SK-N-SH treated with all-trans-retinoic acid at 6 μM for 48 hours (cell line): Measurements from ENCODE around the gene ATAD3C.
"Not testable (repeated sequence)": the region's sequence is repeated elsewhere in the genome, so short reads cannot be mapped to it uniquely, and the experiment has no call there.

Experiments
- ATAC-seq: fragments of 200-7000 bp; cut with Tn5 transposase; 3 replicates; pipeline ENCODE4 v1.9.1; 2020; ENCODE audit warnings: mild to moderate bottlenecking, moderate library complexity
- ARNTL ChIP-seq: fragments of 450-650 bp; formaldehyde crosslinking; IDR thresholded peaks from 2 replicates; pipeline ENCODE4 v1.5.0; 2020; ENCODE audit warnings: low read depth, mild to moderate bottlenecking, moderate library complexity, borderline replicate concordance
- CSDC2 ChIP-seq: fragments of 250-450 bp; sonication (Bioruptor Pico); IDR thresholded peaks from 2 replicates; pipeline ENCODE4 v1.5.0; 2020; ENCODE audit warnings: mild to moderate bottlenecking, moderate library complexity
- ESRRG ChIP-seq: fragments of 250-450 bp; sonication (Bioruptor Pico); IDR thresholded peaks from 2 replicates; pipeline ENCODE4 v1.6.1; 2021; ENCODE audit warnings: mild to moderate bottlenecking
- GLIS3 ChIP-seq: fragments of 250-450 bp; sonication (Bioruptor Pico); IDR thresholded peaks from 2 replicates; pipeline ENCODE4 v1.5.0; 2020; ENCODE audit warnings: mild to moderate bottlenecking, moderate library complexity
- ISL1 ChIP-seq: fragments of 250-450 bp; sonication (Bioruptor Pico); IDR thresholded peaks from 2 replicates; pipeline ENCODE4 v2.1.2; 2022; ENCODE audit warnings: mild to moderate bottlenecking, moderate library complexity
- OSR1 ChIP-seq: fragments of 250-450 bp; sonication (Bioruptor Pico); IDR thresholded peaks from 2 replicates; pipeline ENCODE4 v1.8.0; 2022; ENCODE audit warnings: moderate library complexity, mild to moderate bottlenecking, inconsistent platforms
- PPARA ChIP-seq: fragments of 250-450 bp; sonication (Bioruptor Pico); IDR thresholded peaks from 2 replicates; pipeline ENCODE4 v1.5.0; 2020; ENCODE audit warnings: mild to moderate bottlenecking, borderline replicate concordance
- RARB ChIP-seq: fragments of 250-450 bp; sonication (Bioruptor Pico); IDR thresholded peaks from 2 replicates; pipeline ENCODE4 v1.8.0; 2021; ENCODE audit warnings: mild to moderate bottlenecking, moderate library complexity
- SNAI2 ChIP-seq: fragments of 250-450 bp; sonication (Bioruptor Pico); IDR thresholded peaks from 2 replicates; pipeline ENCODE4 v1.5.0; 2020; ENCODE audit warnings: mild to moderate bottlenecking, moderate library complexity
- TCF4 ChIP-seq: fragments of 250-450 bp; sonication (Bioruptor Pico); IDR thresholded peaks from 2 replicates; pipeline ENCODE4 v1.8.0; 2021; ENCODE audit warnings: mild to moderate bottlenecking, moderate library complexity, borderline replicate concordance
- TOX ChIP-seq: fragments of 250-450 bp; sonication (Bioruptor Pico); IDR thresholded peaks from 2 replicates; pipeline ENCODE4 v1.8.0; 2021; ENCODE audit warnings: mild to moderate bottlenecking, moderate library complexity, borderline replicate concordance
- ZC3H10 ChIP-seq: fragments of 250-450 bp; sonication (Bioruptor Pico); IDR thresholded peaks from 2 replicates; pipeline ENCODE4 v1.5.1; 2021; ENCODE audit warnings: mild to moderate bottlenecking, moderate library complexity
- ZFP3 ChIP-seq: fragments of 250-450 bp; sonication (Bioruptor Pico); IDR thresholded peaks from 2 replicates; pipeline ENCODE4 v1.5.0; 2020; ENCODE audit warnings: mild to moderate bottlenecking, moderate library complexity
- ZFP30 ChIP-seq: fragments of 450-650 bp; formaldehyde crosslinking; IDR thresholded peaks from 2 replicates; pipeline ENCODE4 v1.5.0; 2022; ENCODE audit warnings: mild to moderate bottlenecking, moderate library complexity
- ZNF565 ChIP-seq: fragments of 450-650 bp; formaldehyde crosslinking; conservative IDR thresholded peaks from 2 replicates; pipeline ENCODE4 v1.5.0; 2020; ENCODE audit warnings: low read depth, mild to moderate bottlenecking, moderate library complexity
- ZNF70 ChIP-seq: fragments of 450-650 bp; formaldehyde crosslinking; IDR thresholded peaks from 2 replicates; pipeline ENCODE4 v1.5.0; 2020; ENCODE audit warnings: mild to moderate bottlenecking, moderate library complexity
- ZNF8 ChIP-seq: fragments of 450-650 bp; formaldehyde crosslinking; IDR thresholded peaks from 2 replicates; pipeline ENCODE4 v1.5.0; 2020; ENCODE audit warnings: mild to moderate bottlenecking, moderate library complexity
- TF ChIP-seq, protein P1 (sequence below): fragments of 250-450 bp; sonication (Bioruptor Pico); IDR thresholded peaks from 2 replicates; pipeline ENCODE4 v1.8.0; 2021; ENCODE audit warnings: low read depth, mild to moderate bottlenecking, moderate library complexity, borderline replicate concordance
- TF ChIP-seq, protein P2 (sequence below): fragments of 250-450 bp; sonication (Bioruptor Pico); IDR thresholded peaks from 2 replicates; pipeline ENCODE4 v1.5.1; 2021; ENCODE audit warnings: mild to moderate bottlenecking, moderate library complexity
- TF ChIP-seq, protein P3 (sequence below): fragments of 250-450 bp; sonication (Bioruptor Pico); IDR thresholded peaks from 2 replicates; pipeline ENCODE4 v1.8.0; 2020; ENCODE audit warnings: mild to moderate bottlenecking, moderate library complexity, borderline replicate concordance

ATAD3C gene

DNA sequence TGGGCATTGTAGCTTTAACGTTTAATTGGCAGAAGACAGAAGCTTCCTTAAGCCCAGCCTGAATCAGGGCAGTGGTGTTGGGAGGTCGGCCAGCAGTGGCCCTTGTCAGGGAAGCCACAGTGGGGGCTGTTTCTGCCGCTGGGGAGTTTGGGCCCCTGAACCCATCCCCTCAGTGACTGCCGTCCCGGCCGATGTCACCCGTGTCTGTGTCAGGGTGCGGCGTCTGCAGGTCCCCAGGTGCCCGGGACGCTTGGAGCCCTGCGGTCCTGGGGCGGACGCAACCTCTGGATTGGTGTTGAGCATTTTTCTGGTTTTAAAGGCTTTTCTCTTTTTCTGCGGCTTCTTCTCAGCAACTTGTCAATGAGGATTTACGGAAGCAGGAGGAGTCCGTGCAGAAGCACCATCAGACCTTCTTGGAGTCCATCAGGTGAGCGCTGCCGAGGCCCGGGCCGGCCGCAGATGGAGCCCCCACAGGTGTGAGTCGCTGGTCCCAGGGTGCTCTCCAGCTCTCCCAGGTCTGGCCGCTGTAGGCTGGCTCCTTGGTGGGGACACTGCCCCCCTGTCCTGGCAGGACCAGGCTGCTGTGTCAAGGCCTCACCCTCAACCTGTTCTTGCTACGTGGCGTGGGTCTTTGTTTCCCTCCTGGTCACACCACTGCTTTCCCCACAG lies 2.3 kb downstream of the ATAD3C start:
- TF ChIP-seq ISL1 (CRISPR knock-in tag) (no peak), ZNF8 (no peak), GLIS3 (CRISPR knock-in tag) (no peak), CSDC2 (CRISPR knock-in tag) (no peak), ZNF565 (CRISPR knock-in tag) (no peak), RARB (CRISPR knock-in tag) (no peak), ESRRG (CRISPR knock-in tag) (no peak), ZFP30 (CRISPR knock-in tag) (no peak), OSR1 (CRISPR knock-in tag) (no peak), TOX (CRISPR knock-in tag) (no peak), TCF4 (CRISPR knock-in tag) (no peak)
- TF ChIP-seq, protein P1, sequence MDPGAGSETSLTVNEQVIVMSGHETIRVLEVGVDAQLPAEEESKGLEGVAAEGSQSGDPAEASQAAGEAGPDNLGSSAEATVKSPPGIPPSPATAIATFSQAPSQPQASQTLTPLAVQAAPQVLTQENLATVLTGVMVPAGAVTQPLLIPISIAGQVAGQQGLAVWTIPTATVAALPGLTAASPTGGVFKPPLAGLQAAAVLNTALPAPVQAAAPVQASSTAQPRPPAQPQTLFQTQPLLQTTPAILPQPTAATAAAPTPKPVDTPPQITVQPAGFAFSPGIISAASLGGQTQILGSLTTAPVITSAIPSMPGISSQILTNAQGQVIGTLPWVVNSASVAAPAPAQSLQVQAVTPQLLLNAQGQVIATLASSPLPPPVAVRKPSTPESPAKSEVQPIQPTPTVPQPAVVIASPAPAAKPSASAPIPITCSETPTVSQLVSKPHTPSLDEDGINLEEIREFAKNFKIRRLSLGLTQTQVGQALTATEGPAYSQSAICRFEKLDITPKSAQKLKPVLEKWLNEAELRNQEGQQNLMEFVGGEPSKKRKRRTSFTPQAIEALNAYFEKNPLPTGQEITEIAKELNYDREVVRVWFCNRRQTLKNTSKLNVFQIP (CRISPR knock-in tag): no peak
- ATAC-seq: no peak

DNA sequence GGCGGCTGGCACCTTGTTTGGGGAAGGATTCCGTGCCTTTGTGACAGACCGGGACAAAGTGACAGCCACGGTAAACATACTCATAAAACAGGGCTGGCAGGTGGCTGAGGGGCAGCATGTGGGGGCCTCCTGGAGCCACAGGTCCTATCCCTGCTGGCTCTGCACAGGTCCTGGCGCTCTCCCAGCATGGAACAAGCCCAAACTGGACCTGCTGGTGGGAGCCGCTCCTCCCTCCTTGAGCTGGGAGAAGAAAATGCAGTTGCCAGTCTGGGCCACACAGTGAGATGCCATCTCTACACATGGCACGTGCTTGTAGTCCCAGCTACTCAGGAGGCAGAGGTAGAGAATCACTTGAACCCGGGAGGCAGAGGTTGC lies 2.9 kb downstream of the ATAD3C start:
- ATAC-seq: not testable (repeated sequence)

DNA sequence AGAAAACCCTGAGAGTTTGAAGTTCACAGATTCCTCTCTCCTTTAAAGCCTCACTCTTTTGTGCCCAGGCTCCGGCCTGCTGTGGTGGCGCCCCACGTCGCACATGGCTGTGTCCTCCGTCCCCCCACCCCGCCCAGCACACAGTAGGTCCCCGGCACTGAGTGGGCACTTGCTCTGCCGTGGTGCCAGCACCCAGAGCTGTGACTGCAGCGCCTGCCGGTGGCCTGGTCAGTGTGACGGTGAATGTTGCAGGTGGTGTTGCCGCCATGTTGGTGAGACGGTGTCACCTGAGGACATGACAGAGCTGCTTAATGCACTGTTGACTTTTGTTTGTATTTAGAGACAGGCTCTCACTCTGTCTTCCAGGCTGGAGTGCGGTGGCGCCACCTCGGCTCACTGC lies 3.4 kb downstream of the ATAD3C start:
- ATAC-seq: no peak
- TF ChIP-seq, protein P2, sequence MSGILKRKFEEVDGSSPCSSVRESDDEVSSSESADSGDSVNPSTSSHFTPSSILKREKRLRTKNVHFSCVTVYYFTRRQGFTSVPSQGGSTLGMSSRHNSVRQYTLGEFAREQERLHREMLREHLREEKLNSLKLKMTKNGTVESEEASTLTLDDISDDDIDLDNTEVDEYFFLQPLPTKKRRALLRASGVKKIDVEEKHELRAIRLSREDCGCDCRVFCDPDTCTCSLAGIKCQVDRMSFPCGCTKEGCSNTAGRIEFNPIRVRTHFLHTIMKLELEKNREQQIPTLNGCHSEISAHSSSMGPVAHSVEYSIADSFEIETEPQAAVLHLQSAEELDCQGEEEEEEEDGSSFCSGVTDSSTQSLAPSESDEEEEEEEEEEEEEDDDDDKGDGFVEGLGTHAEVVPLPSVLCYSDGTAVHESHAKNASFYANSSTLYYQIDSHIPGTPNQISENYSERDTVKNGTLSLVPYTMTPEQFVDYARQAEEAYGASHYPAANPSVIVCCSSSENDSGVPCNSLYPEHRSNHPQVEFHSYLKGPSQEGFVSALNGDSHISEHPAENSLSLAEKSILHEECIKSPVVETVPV (CRISPR knock-in tag): no peak
- TF ChIP-seq SNAI2: no peak
- no peak for TF ChIP-seq ZFP3 (CRISPR knock-in tag)
- no peak for TF ChIP-seq TOX (CRISPR knock-in tag)
- TF ChIP-seq ZNF8: no peak
- TF ChIP-seq PPARA (CRISPR knock-in tag): no peak
- TF ChIP-seq ARNTL: no peak
- TF ChIP-seq ISL1 (CRISPR knock-in tag): no peak
- TF ChIP-seq ZC3H10 (CRISPR knock-in tag): no peak
- no peak for TF ChIP-seq ESRRG (CRISPR knock-in tag)
- no peak for TF ChIP-seq ZNF565 (CRISPR knock-in tag)
- TF ChIP-seq, protein P3, sequence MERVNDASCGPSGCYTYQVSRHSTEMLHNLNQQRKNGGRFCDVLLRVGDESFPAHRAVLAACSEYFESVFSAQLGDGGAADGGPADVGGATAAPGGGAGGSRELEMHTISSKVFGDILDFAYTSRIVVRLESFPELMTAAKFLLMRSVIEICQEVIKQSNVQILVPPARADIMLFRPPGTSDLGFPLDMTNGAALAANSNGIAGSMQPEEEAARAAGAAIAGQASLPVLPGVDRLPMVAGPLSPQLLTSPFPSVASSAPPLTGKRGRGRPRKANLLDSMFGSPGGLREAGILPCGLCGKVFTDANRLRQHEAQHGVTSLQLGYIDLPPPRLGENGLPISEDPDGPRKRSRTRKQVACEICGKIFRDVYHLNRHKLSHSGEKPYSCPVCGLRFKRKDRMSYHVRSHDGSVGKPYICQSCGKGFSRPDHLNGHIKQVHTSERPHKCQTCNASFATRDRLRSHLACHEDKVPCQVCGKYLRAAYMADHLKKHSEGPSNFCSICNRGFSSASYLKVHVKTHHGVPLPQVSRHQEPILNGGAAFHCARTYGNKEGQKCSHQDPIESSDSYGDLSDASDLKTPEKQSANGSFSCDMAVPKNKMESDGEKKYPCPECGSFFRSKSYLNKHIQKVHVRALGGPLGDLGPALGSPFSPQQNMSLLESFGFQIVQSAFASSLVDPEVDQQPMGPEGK (CRISPR knock-in tag): no peak
- TF ChIP-seq ZNF70 (CRISPR knock-in tag): no peak
- TF ChIP-seq ZFP30 (CRISPR knock-in tag): no peak
- TF ChIP-seq RARB (CRISPR knock-in tag): no peak
- no peak for TF ChIP-seq CSDC2 (CRISPR knock-in tag)
- TF ChIP-seq, protein P1 (CRISPR knock-in tag): no peak
- TF ChIP-seq GLIS3 (CRISPR knock-in tag): no peak
- no peak for TF ChIP-seq OSR1 (CRISPR knock-in tag)

DNA sequence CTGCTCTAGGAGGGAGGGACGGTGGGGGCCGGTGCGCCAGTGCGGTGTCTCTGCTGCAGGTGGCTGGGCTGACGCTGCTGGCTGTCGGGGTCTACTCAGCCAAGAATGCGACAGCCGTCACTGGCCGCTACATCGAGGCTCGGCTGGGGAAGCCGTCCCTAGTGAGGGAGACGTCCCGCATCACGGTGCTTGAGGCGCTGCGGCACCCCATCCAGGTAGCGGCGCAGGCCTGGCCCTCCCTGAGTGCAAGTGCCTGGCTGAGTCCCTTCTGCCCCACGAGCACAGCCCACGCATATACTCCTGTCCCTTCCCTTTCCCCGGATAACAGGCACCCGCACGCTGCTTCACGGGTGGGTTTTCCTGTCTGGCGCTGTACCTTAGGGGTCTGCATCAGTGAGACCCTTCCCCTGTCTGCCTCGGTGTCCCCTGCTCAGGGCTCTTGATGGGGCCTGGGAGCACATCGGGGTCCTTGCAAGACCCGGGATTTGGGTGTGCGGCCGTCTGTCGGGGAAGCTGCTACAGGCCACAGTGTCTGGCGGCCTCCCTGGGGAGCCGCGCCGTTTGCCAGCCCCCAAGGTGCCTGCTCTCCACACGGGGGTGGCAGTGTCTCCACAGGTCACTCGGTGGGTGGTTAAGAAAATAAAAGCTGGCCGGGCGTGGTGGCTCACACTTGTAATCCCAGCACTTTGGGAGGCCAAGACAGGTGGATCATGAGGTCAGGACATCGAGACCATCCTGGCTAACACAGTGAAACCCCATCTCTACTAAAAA lies 5.0 kb downstream of the ATAD3C start:
- ATAC-seq: not testable (repeated sequence)
